ENCODE data around the gene VPS13A.
"Not testable (repeated sequence)": the region's sequence is repeated elsewhere in the genome, so short reads cannot be mapped to it uniquely, and the experiment has no call there.

VPS13A gene

DNA sequence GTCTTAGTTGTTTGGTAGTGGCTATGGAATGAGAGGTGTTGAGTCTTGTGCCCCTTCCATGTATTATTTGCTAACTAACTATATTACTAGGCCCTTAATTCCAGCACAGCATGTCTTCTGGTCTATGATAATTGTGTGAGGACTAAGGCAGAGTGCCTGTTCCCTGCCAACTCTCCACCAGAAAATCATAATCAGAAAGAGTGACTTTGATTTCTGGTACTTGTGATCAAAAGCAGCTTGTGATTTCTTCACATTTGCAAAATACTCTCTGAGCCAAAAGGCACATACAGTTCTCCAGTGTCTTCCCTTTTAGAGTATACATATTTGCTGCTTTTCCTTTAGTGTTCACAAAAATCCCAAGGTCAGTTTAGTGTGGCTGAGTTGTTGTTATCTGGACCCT lies 240.9 kb downstream of the VPS13A start:
- in situ Hi-C loops (cut with MboI; ENCODE audit: low sequenced_read_pairs): no loop called here

DNA sequence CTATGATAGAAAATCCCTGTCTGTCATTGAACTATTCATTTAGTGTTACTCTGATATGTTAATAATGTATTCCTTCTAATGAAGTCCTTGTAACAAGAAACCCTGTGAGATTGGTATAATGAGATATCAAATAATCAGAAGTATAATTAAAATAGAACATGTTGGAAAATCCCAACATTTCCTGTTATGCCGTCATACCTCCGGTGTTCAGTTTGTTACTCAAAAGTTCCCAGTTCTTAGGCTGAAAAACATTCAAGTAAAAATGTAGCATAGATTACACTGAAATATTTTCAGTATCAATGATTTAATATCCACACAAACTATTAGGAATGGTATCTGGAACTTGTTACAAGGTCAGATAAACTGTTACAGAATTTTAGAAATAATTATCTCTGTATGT lies 243.3 kb downstream of the VPS13A start:
- in situ Hi-C loops (cut with MboI; ENCODE audit: low sequenced_read_pairs): no loop called here

GRCh38 chr9:77421506-77422265 lies 244.4 kb downstream of the VPS13A start:
- in situ Hi-C loops (cut with MboI; ENCODE audit: low sequenced_read_pairs): no loop called here

- in situ Hi-C loops (cut with MboI; ENCODE audit: low sequenced_read_pairs): no loop called here
Measured at GRCh38 chr9:77422969-77423368, 245.6 kb downstream of the VPS13A start.

DNA sequence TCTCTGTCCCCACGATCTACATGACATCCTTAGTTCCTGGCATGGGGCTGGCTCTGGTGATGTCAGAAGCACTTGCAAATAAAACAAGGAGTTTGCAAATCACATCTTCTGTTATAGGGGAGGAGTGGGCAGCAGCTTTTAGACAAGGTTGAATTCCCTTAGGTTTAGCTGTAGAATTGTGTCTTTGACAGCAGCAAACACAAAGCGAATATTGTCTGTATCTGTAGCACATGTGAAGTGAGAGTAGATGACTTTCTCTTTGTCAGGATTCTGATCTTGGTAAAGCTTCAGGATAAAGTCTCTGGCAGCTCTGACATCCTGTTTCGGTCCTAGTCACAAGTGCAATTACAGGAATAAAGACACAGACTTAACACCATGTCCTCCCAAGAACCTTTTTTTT lies 246.5 kb downstream of the VPS13A start:
- in situ Hi-C loops (cut with MboI; ENCODE audit: low sequenced_read_pairs): no loop called here

- in situ Hi-C loops (cut with MboI; ENCODE audit: low sequenced_read_pairs): no loop called here
Measured at GRCh38 chr9:77424993-77425392, 247.7 kb downstream of the VPS13A start.

DNA sequence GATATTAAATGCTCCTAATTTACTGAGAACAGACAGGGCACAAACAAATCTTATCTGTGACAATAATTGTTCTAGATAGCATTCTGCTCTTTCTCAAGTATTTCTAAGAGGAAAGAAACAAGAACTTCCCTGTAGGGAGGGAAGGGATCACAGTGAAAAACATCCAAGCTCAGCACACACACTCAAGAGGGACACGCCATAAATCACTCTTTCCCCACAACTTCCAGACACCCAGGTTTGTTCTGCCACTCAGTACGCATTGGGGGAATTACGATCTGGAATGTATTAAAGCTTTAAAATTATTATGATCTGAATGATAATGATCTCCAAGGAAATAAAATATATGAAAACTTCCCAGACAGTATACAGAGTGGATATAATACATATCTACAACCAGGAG lies 249.4 kb downstream of the VPS13A start:
- in situ Hi-C loops (cut with MboI; ENCODE audit: low sequenced_read_pairs): no loop called here

GRCh38 chr9:77427256-77427927 lies 250.1 kb downstream of the VPS13A start:
- in situ Hi-C loops (cut with MboI; ENCODE audit: low sequenced_read_pairs): no loop called here

DNA sequence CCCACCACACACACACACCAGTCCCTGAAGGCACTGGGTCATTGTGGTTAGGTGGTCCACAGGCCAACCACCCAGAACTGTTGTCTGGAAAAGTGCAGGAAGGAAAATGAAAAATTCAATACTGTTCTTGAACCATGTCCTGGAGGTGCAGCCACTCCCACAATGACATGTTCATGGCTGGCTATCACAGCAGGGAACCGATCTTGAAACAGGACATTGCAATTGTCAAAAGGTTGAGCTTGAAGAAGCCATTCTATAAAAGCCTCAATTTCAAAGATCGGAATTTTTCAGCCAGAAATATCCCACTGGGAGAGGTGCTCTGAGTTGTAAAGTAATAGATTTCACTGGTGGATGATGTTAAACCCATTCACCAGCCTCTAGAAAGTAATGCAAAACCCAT lies 252.6 kb downstream of the VPS13A start:
- in situ Hi-C loops (cut with MboI; ENCODE audit: low sequenced_read_pairs): no loop called here

DNA sequence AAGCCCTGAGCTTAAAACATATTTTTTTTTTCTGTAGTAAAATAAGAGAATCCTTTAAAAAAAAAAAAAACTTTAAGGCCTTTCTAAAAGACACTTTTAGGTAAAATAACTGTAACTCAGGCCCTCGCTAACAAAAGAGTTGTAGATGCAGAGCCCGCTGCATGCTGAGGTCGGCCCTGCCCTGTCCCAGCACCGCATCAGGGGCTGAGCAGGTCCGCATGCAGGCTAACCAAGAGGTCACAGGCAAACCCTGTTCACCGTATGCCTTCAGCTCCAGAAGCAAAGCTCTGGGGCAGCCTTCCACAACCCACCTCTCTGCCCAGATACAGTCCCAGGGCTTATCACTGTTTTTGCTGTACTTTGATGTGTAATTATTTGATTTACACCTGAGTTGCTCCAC lies 254.7 kb downstream of the VPS13A start:
- in situ Hi-C loops (cut with MboI; ENCODE audit: low sequenced_read_pairs): no loop called here

DNA sequence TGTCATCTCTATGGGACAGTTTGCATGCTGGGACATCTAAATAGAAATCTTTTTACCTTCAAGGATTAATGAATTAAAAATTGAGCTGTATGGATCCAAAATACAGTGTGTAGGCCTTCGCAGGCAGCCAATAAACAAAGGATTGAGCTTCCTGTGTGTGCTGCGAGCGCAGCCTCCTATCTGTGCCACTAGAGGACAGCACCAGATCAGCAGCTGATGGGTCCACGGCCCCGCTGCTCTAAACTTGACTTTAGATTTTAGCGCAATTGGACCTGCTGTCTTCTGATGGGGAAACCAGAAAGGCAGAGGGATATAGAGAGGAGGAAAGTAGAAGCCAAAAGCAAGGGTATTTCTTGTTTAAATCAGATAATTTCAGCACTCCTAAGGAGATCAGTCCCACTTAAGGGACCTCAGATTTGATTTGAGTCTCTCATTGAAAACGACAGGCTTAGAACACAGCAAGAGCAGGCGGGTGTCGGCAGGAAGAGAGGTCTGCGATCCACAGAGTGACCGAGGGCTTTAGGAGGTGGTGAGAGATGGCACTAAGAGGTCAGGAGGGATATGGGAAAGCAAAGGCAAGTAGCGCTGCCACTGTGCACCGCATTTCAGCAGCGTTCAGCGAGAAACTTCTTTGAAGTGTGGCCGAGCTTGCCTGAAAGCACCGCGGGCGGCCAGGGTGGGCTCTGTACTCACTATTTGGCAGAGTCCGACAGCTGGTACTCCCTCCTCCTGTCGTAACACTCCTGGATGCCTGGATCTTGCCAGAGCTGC lies 256.5 kb downstream of the VPS13A start:
- in situ Hi-C loops (cut with MboI; ENCODE audit: low sequenced_read_pairs): no loop called here

- in situ Hi-C loops (cut with MboI; ENCODE audit: low sequenced_read_pairs): no loop called here
Measured at GRCh38 chr9:77435277-77435676, 257.9 kb downstream of the VPS13A start.

DNA sequence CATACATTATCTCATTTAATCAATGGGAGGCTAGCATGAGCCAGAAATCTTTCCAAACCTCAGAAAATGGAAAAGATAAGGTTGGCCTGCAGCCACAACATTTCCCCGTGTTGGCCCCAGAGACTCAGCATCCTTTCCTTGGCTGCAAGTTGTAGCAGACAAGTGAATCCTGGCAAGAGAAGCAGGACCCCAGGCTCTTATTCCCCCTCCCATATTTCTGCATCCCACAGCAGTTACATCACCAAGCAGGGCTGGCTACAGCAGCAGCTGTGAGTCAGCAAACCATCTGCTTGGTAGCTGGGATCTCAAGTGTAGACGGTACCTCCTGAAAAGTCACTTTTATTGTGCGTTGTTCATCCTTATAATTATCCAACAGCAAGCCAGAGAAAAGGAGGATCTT lies 258.4 kb downstream of the VPS13A start:
- in situ Hi-C loops (cut with MboI; ENCODE audit: low sequenced_read_pairs): no loop called here

DNA sequence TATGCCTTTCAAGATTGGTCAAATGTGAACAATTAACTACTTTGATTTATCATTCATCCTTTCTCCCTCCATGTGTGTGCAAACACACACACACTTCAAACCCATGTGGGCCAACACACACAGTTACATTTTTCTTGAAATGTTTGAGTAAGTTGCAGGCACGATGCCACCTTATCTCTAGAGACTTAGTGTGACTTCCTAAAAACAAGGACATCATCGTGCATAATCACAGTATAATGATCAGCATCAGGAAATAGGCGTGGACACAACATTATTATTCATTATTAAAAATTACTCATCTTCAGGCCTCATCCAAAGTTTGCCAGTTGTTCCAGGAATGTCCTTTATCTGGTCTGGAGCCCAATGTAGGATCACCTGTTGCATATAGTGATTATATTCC lies 261.3 kb downstream of the VPS13A start:
- in situ Hi-C loops (cut with MboI; ENCODE audit: low sequenced_read_pairs): no loop called here

GRCh38 chr9:77440057-77440456 lies 262.7 kb downstream of the VPS13A start:
- in situ Hi-C loops (cut with MboI; ENCODE audit: low sequenced_read_pairs): no loop called here

GRCh38 chr9:77441124-77441523 lies 263.8 kb downstream of the VPS13A start:
- in situ Hi-C loops (cut with MboI; ENCODE audit: low sequenced_read_pairs): not testable (repeated sequence)

DNA sequence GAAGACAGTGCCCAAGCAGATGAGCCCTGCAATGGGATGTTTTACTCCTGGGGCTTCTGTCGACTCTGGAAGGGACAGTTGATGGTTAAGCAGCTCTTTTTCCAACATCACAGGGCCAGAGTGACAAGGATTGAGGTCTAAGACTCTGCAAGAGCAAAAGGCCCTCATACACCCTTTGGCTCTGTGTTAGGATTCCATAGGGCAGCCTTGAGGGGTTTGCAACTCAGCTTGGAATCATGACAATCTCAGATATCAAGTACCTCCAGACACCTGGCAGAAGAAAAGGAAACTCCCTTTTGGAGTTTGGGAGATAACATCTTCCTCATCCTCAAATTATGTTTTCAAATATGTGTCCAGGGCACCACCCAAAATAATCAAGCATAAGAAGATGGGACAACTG lies 265.1 kb downstream of the VPS13A start:
- in situ Hi-C loops (cut with MboI; ENCODE audit: low sequenced_read_pairs): no loop called here

DNA sequence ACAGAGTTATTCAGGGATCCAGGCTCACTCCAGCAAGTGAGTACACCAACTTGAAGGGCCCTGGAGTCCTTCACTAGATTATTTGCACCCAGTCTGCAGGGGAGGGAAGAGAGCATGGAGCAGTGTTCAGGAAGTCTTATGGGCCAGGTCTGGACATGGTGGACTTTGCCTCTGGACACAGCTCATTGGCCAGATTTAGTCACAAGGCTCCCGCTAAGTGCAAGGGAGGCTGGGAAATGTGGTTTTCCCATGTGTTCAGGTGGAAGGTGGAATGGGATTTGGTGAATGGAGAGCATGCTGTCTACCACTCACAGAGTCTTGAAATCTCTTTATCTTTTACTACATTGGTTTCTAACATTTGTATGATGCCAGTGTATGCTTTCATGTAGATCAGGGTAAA lies 270.3 kb downstream of the VPS13A start:
- in situ Hi-C loops (cut with MboI; ENCODE audit: low sequenced_read_pairs): no loop called here

GRCh38 chr9:77449240-77450084 lies 272.1 kb downstream of the VPS13A start:
- in situ Hi-C loops (cut with MboI; ENCODE audit: low sequenced_read_pairs): loop anchor here (25.0 kb wide), 1 partner anchor 287 kb away; no protein-coding TSS in a partner anchor

DNA sequence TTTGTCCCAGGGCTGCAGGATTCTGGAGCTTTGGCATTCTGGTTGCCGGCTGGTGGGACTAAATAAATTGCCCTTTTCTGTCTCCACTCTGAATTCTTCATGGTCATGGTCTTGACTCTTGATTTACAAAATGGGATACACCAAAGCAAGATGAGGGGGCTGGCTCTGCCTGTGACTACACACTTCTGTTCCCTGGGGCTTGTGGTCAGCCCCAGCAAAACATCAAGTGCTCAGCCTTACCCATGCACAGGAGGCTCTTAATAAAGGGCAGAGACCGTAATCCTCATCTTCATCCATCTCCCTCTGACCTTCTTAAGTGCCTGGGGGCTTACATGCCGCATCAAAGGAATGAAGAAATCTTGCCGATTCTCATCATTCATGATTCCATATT lies 272.7 kb downstream of the VPS13A start:
- in situ Hi-C loops (cut with MboI; ENCODE audit: low sequenced_read_pairs): loop anchor here (25.0 kb wide), 1 partner anchor 288 kb away; no protein-coding TSS in a partner anchor

DNA sequence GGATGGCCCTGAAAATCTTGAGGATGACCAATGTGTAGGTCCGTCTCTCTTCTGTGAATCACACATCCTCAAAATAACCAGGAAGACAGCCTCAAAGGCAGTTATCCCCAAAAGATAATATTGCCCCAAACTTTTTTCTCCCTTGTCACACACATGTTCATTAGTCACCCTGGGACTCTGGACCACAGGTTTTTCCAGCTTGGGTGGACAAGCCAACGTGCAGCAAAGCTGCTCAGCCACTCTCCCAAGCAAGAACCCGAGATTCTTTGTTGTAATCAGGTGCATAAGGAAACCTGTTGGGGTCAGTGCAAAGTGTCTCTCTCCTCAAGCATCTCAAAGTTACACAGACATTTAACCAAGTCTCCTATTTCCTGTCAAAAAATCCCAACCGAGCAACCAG lies 274.2 kb downstream of the VPS13A start:
- in situ Hi-C loops (cut with MboI; ENCODE audit: low sequenced_read_pairs): loop anchor here (25.0 kb wide), 1 partner anchor 289 kb away; no protein-coding TSS in a partner anchor
